ENCODE data around the gene APEX2.
"Not testable (repeated sequence)": the region's sequence is repeated elsewhere in the genome, so short reads cannot be mapped to it uniquely, and the experiment has no call there.

The APEX2 gene, protein sequence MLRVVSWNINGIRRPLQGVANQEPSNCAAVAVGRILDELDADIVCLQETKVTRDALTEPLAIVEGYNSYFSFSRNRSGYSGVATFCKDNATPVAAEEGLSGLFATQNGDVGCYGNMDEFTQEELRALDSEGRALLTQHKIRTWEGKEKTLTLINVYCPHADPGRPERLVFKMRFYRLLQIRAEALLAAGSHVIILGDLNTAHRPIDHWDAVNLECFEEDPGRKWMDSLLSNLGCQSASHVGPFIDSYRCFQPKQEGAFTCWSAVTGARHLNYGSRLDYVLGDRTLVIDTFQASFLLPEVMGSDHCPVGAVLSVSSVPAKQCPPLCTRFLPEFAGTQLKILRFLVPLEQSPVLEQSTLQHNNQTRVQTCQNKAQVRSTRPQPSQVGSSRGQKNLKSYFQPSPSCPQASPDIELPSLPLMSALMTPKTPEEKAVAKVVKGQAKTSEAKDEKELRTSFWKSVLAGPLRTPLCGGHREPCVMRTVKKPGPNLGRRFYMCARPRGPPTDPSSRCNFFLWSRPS

DNA sequence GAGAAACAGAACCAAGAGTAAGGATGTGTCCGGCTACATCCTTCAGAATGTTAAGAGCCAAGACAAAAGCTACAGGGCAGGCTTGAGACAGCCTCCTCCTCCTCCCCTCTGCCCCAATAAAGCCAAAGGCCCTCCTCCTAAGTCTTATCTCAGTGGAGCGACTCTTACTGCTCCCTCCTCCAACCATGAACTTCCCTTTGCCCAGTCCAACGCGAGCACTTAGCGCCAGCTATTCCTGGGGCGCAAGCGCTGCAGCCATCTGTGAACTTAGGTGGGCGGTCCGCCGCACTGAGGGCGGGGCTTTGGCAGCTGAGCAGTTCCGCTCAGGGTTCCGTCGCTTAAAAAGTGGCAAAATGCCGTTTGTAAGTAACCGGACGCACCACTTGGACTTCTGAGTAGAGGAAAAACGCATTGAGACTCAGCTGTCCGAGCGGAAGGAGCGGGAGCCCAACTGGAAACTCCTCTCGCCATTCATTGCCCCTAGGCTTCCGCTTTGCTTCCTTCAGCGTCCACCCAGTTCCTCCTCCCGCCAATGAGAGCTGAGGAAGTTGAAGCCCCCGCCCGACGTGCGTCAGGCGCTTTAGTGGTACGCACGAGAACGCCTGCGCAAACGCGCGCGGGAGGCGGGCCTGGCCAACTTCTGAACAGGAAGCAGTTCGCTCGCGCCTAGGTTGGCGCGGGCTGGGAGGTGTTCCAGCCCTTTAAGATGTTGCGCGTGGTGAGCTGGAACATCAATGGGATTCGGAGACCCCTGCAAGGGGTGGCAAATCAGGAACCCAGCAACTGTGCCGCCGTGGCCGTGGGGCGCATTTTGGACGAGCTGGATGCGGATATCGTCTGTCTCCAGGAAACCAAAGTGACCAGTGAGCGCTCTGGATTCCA lies at the start of gene APEX2:
Gene APEX2, plus strand, starts transcription at position 647 of the 882 bp plus-strand sequence. Its CDS starts 60 bp downstream, at position 707.
- DNase-seq = peak; percentile 88 to 89

DNA sequence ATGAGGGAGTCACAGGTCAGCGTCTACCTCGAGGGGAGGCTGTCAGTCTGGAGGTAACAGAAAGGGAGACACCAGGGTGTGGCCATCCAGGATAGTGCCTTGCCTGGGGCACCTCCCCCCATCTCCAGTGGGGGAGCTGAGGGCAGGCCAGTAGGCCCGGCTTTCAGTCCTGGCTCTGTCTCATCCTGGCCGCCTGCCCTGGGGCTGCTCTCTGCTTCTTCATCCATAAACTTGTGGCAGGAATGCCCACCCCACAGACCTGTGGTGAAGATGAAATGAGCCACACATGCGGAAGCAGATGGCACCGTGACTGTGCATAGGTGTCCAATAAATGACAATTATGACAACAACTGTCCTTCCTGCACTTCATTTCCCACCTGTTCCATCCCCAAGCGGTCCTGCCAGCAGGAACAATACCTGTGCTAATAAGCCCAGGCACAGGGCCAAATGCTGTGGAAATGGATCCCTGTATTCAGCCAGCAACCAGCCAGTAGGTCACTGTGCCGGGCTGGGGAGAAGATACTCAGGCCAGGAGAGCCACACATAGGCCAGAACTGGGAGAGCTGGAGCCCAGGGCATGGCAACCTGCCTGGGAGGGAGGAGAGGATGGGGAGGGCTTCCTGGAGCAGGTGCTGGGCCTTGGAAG lies 49.3 kb upstream of the APEX2 start:
- DNase-seq = no peak

DNA sequence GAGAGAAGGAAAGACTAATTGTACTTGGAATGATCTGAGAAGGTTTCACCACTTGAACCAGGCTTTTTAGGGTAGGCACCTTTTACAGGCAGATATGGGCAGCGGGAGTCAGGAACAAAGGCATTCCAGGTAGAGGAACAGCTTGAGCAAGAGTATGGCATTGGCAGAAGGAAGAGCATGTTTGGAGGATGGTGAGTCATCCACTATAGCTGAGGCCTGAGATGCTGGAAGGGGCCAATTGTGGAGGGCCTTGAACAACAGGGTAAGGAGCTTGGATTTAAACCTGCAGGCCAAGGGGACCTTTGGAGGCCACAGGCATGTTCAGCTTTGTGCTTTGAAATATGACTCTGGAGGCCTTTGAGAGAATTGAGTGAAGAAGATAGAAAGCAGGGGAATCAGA lies 38.4 kb upstream of the APEX2 start:
- DNase-seq = no peak

- peak in 1 of 2 donors; percentile 30 for DNase-seq
These were observed 35.2 kb upstream of the APEX2 start for GRCh38 chrX:54964766-54965497.

- no peak for DNase-seq
These were observed 22.8 kb upstream of the APEX2 start for GRCh38 chrX:54977387-54977786.

- no peak for DNase-seq
These were observed 21.7 kb upstream of the APEX2 start for GRCh38 chrX:54978448-54978847.

GRCh38 chrX:54979432-54979831 lies 20.7 kb upstream of the APEX2 start:
- DNase-seq = no peak

DNA sequence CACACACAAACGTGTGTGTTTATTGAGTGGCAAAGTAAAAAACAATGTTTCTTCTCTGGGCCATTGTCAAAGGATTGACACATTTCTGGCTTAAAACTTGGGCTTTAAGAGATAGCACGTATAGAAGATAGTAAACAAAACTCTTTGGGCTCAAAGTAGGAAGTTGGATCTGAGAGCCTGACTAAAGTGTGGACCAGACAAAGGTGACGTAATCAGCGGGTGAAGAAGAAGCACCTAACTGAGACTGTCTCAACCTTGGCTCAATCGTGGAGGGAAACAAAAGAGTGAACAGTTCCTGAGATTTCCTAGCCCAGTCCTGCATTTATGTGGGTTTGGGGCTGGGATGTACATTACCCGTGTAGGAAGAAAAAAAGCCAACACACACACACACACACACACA lies 19.8 kb upstream of the APEX2 start:
- DNase-seq = no peak

DNA sequence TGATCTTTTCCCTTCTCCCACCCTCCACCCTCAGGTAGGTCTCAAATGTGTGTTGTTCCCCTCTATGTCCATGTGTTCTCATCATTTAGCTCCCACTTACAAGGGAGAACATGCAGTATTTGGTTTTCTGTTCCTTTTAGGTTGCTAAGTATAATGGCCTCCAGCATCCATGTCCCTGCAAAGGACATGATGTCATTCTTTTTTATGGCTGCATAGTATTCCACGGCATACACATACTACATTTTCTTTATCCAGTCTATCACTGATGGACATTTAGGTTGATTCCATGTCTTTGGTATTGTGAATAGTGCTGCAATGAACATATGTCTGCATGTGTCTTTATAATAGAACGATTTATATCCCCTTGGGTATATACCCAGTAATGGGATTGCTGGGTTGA lies 16.9 kb upstream of the APEX2 start:
- DNase-seq = not testable (repeated sequence)

GRCh38 chrX:54991706-54992105 lies 8.5 kb upstream of the APEX2 start:
- DNase-seq = no peak

DNA sequence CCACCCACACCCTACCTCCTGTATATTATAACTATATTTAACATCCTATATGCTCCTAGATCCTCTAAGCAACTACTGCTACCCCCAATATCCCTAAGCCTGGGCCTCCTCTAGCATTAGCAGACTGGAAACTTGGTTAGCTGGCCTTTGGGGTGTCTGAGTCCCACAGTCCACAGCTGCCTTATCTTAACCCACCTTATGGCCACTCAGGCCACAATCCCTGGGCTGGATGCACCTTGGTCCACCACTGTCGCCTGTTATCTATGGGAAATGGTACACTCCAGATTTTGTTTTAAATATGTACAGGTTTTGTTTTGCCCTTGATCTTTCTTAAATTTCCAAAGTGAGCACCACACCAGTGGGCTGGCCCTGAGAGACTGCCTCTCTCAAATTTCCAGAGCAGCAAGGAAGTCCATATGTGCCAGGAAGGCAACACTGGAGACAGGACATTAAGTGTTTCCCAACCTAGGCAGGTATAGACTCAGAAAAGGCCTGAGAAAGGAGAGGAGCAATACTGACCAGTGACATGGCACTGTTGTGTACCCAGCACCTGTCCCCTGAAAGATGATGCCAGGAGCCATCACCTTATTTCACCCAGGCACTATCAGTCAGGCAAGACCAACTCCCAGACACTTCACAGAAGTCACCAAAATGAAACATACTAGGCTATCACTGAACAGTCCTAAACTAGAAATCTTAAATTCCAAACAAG lies 7.1 kb upstream of the APEX2 start:
- no peak for DNase-seq

- no peak for DNase-seq
These were observed 6.1 kb upstream of the APEX2 start, which contains the start of gene PFKFB1 for GRCh38 chrX:54994099-54994498. TSS of gene PFKFB1 (minus strand) at chrX:54994188. CDS start at chrX:54994007, 181 bp downstream.

DNA sequence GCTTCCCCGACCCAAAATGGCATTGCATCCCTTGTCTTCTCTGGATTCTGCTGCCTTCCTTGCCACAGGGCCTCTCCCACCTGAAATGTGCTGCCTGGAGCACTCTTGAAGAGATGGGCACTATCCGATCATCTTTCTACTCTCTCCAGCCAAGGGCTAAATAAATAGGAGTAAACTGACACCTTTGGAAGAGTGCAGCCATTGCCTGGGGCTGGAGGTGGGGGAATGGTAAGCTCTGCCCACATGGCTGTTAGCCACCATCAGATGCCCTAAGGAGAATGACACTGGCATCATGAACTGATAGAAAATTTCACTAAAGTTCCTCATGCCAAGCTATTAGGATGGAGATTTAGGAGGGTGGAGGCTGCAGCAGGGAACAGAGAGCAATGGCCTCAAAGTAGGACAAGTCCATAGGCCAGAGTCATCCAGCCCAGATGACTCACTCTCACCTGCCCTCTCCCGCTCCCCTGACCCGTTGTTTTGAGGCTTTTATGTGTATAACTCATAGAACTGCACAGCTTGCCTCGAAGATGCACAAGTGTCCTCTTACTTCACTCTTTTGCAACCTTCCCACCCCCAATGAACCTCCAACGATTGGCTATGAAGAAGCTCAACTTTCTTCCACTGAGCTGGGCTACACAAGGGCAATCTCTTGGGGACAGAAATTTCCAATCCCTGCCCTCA lies 5.4 kb upstream of the APEX2 start:
- no peak for DNase-seq

DNA sequence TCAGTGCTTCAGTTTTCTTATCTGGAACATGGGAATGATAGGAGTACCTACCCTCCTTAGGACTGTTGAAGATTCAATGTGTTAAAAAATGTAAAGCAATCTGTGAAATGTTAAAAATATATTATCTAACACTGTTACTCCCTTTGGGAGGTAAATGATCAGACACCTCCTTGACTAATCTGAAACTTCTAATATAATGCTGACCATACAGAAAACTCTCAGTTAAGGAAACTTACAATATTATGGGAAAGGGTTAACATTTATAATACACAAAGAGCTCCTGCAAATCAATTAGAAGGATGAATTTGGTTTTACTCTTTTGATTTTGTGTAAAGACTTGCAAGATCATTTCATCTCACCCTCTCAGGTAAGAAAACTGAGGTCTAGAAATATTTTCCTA lies 4.5 kb upstream of the APEX2 start:
- no peak for DNase-seq

DNA sequence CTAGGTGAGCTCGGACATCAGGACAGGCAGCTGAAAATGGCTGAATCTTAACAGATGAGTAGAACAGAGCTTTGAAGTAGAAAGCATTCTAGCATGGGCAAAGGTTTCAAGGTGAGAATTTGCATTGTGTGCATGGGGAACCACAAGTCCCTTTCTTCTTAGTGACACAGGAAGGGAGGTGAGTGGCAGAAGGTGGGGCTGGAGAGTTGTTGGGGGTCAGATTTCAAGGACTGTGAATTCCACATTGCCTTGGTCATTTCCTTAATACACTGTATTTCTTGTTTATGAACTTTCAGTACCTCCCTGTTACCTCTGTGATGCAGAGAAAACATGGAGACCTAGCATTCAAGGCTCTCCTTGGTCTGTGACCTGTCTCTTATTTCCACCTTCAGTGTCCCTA lies 4.1 kb downstream of the APEX2 start:
- DNase-seq = no peak

- no peak for DNase-seq
These were observed 5.1 kb downstream of the APEX2 start for GRCh38 chrX:55005256-55005655.

- no peak for DNase-seq
These were observed 6.9 kb downstream of the APEX2 start for GRCh38 chrX:55006827-55007621.

DNA sequence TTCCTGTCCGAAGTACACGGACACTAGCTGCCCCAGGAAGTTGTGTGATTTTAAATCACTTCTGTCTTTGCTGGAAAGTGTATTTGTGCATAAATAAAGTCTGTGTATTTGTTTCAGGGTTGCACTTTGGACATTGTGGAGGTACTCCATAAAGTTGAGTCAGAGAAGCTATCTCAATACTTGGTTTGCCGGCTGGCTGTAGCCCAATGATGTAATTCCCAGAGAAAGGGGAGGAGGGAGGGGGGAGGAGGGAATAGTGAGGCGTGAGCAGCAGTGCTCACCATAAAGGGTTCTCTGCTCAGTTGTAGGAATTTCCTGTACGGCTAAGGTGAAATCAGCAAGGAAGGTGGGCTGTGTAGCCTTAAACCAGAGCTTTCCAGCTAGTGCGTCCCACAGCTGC lies 7.5 kb downstream of the APEX2 start:
- no peak for DNase-seq

DNA sequence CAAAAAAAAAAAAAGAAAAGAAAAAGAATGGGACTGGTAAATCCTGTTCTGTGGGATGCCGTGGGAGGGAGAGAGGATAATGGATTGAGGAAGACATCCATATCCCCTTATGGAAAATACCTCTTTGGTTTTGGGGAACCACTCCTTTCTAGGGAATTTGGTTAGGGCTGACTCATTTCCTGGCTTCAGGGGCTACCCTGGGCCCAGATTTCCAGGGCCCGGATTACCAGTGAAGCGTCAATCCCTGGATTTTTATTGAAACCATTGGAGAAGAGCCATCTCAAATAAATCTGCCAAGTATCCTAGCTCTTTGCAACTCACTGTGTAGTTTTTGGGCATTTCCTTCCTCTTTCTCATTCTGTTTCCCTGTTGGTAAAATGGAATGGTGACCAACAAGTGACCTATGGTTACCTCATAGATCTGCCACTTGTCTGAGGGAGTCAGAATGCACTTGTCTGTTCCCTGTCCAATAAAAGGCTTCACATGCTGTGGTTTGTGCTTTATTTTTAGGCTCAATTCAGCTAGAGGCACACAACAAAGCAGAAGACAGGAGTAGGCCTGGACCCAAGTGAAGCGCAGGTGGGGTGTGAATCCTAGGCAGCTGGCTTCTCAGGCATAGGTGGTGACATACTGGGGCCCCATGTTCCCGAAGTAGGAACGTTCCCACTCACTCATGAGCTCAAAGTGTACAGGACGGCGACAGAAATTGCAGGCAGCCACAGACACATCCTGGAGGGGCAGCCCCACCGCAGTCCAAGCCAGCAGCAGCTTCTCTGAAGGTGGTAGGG lies 8.6 kb downstream of the APEX2 start:
- DNase-seq = no peak

Data from CD4-positive, alpha-beta T cell treated with Interferon alpha-2 for 1 hour (primary cell).